GM19240 (cell line): Measurements from ENCODE around the gene ANAPC13.

Source experiments
- DNase-seq: peaks from one replicate; pipeline ENCODE4 v3.0.0; 2011; ENCODE audit warnings: low spot score; ENCODE audit not compliant: insufficient read length

The ANAPC13 gene, protein sequence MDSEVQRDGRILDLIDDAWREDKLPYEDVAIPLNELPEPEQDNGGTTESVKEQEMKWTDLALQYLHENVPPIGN

DNA sequence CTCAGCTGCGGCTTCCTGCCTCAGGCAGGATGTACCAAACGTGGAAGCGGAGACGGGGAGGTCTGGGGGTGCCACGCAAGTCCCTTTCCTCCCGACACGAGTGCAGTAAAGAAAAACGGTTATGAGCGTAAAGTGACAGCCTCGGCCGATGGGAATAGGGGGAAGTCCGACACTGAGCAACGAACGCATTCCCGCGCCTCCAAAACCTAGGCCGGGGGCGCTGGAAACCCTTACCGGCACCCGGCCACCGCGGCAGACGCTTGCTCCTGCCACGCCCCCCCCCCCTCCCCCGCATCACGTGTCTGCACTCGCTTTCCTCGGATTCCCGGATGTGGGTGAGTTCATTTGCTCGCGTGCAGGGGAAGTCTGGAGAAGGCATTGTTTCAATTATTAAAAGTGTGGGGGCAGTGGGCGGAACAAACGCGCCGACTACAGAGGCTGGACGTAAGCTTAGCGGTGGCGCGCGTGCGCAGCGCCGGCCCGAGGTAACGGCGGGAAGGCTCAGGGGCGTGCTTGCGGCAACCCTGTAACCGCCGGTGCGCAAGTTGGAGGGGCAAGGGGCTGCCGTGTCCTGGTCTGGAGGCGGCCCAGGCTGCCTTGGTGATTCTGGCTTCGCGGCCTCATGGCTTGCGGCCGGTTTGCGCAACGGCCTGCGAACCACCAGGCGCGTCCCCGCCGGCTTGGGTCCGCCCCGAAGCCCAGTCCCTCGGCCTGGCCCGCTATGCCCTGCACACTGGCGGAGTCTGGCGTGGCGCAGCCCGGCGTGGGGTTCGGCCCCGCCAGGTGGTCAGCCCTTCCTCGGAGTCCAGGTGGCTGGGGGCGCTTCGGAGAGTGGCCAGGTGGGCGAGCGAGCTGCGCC lies at the start of gene ANAPC13, which contains the start of gene CEP63:
TSS of gene ANAPC13 (minus strand) at position 268 of the 859 bp plus-strand sequence. CDS start 3,081 bp downstream, outside the sequence.
TSS of gene CEP63 (plus strand) at position 340 of the 859 bp plus-strand sequence. CDS start 9,264 bp downstream, outside the sequence.
- DNase-seq, result peak; percentile 67

DNA sequence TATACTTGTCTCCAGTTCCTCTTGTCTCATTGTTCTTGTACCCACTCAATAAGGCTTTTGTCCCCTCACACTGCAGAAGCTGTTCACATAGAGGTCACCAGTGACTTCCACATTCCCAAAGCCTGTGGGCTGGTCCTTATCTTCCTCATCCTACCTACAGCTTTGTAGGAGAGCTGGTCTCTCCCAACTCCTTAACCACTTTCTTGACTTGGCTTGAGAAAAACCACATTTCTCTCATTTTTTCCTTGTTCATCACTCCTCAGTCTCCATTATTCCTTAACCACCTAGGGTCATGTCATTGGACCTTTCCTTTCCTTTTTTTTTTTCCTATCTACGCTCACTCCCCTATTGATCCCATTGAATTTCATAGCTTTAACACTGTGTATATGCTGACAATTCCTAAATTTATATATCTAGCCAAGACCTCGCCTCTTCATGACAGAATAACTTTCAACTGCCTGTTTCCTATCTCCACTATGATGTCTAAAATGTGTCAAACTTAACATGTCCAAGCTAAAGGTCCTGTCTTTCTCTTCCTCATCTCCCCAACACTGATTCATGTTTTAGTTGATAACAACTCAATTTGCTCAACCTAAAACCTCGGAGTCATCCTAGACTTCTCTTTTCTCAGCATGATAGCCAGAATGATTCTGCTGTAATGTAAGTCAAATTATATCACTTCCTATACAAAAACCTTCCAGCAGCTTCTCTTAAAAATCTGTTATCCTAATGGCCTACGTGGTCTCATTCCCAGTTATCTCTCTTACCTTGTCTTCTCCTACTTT lies 49.6 kb upstream of the ANAPC13 start:
- DNase-seq, result no peak

DNA sequence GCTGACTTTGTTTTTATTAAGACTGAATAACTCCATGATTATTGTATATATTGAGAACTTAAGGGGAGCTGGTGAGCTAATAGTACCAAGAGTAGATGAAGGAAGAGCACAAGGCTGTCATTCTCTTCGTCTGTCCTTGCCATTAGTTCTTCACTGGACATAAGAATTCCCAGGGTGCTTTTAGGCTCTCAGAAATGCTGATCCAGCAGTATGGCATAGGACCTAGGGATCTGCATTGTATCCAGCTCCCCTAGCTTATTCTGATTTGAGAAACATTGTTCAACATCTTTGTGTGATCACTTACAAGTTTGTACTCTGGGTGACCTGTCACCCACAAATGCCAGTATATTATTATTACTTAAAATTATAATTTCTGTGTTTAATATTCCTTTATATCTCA lies 47.7 kb upstream of the ANAPC13 start:
- DNase-seq, result no peak

DNA sequence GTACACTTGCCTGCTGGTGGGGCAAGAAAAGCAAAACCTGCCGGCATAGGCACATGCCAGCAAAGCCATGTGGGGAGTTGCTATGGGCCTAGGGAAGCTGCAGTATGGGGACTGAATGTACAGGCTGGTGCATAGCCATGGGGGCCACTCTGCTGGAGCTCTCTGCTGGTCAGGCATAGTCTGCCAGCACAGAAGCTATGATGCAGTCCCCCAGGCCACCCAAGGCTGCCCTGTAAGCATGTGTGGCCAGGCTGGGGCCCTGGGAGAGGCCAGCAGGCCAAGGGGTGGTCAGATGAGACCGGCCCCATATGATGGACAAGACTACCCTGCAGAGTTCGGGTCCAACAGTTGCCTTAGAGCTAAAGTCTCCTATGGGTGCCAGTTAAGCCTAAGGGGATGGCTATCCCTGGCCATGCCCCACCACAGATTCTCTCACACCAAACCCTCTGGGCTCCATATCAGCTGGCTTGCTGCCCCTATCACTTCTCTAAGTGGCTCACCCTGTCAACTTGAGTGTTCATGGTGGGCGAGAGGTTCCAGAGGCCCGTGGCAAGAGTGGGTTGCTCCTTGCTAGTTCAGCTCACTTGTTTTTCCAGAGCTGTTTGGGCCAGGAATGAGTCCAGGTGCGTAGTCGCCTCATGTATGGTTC lies 41.9 kb upstream of the ANAPC13 start:
- DNase-seq, result no peak

DNA sequence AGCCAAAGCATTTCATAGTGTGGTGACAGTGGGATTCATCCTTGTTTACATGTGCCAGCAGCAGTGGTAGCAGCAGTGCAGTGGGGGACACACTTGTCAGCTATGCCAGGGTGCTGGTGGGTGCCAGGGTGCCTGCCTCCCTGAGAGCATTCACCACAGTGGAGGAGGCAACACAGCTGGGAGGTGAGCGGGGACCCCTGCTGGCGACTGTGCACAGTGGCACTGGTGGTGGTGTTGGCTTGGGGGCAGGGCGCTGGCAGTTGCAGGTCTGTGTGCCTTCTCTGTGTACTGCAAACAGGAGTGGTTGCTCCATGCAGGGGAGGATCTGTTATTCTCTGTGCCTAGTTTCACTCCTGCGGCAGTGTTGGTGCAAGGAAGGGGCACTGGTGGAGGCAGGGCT lies 41.3 kb upstream of the ANAPC13 start:
- no peak for DNase-seq

DNA sequence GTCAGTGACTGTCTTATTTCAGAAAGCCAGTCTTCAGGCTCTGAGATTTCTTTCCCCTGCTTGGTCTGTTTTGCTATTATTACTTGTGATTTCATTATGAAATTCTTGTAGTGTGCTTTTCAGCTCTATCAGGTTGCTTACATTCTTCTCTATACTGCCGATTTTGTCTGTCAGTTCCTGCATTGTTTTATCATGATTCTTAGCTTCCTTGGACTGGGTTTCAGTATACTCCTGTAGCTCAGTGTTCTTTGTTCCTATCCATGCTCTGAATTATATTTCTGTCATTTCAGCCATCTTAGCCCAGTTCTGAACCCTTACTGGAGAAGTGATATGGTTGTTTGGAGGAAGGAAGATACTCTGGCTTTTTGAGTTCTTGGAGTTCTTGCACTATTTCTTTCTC lies 40.5 kb upstream of the ANAPC13 start:
- DNase-seq, result no peak

DNA sequence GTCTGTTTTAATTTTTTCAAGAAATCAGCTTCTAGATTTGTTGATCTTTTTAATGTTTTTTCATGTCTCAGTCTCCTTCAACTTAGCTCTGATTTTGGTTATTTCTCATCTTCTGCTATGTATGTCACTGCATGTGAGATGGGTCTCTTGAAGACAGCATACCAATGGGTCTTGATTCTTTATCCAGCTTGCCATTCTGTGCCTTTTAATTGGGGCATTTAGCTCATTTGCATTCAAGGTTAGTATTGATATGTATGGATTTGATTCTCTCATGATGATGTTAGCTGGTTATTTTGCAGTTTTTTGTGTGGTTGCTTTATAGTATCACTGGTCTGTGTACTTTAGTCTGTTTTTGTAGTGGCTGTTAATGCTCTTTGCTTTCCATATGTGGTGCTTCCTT lies 39.5 kb upstream of the ANAPC13 start:
- no peak for DNase-seq

DNA sequence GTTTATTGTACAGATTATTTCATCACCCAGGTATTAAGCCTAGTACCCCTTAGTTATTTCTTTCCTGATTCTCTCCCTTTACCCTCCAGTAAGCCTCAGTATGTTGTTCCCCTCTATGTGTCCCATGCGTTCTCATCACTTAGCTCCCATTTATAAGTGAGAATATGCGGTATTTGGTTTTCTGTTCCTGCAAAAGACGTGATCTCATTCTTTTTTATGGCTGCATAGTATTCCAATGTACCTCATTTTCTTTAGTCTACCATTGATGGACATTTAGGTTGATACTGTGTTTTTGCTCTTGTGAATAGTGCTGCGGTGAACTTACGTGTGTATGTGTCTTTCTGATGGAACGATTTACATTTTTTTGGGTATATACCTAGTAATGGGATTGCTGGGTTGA lies 36.8 kb upstream of the ANAPC13 start:
- DNase-seq, result no peak

DNA sequence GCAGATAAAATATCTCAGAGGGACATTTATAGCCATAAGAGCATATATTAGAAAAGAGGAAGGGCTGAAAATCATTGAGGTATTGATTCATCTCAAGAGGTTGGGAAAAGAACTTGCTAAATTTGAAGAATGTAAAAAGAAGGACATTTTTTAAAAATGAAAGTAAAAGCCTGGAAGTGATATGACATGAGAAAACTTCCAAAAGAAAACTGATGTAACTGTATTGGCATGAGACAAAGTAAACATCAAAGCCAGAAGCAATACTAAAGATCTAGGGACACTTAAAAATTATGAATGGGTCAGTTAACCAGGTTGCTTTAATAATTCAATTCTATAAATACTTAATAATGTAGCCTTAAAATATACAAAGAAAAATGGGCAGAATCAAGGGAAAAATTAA lies 32.0 kb upstream of the ANAPC13 start:
- no peak for DNase-seq

DNA sequence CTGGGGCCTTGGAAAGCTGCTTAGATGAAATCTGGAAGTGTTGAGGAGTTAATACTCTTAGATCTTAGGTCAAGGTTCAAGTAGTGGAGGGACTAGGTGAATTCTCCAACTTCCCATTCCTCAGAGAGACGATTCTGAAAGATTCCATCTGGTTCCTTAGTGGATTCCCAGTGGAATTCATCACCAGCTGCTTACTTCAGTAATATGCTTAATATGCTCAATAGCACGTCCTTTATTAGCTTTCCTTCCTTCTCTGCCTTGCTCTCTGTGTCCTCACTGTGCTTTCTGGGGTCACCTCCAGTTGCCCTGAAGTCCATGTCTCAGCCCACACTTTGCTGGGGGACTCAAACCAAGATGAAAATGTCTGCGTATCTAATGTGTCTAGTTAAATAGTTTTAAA lies 31.1 kb upstream of the ANAPC13 start:
- DNase-seq, result no peak

DNA sequence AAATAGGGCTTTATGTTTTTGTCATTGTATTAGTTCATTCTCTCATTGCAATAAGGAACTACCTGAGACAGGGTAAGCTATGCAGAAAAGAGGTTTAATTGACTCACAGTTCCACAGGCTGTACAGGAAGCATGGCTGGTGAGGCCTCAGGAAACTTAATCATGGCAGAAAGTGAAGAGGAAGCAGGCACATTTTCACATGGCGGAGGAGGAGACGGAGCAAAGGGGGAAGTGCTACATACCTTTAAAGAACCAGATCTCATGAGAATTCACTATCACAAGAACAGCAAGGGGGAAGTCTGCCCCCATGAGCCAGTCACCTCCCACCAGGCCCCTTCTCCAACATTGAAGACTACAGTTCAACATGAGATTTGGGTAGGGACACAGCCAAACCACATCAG lies 25.7 kb upstream of the ANAPC13 start:
- no peak for DNase-seq

DNA sequence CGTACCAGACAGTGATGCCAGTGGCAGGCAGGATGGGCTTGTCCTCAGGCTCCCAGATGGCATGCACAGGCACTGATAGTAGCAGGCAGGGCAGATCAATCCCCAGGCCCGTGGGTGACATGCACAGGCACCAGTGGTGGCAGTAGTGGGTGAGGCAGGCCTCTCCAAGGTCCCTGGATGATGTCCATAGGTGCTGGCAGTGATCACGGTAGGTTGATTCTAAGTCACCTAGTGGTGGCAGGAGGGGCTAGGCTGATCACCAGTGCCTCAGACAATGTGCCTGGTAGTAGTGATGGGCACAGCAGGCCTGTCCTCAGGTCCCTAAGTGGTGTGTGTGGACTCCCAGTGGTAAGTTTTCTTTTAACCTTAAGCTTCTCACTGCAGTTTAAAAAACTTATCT lies 19.7 kb upstream of the ANAPC13 start:
- DNase-seq, result no peak

DNA sequence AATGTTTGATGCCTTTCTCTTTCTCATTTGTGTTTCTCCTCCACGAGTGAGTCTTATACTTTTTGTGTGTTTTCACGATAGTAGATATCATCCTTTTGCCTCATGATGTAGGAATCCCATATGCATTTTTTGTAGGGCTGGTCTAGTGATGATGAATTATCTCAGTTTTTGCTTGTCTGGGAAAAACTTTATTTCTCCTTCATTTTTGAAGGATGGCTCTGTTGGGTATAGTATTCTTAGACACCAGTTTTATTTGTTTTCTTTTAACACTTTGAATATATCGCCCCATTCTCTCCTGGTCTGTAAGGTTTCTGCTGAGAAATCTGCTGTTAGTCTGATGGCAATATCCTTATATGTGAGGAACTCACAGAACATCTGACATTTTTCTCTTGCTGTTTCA lies 18.3 kb upstream of the ANAPC13 start:
- DNase-seq, result no peak

DNA sequence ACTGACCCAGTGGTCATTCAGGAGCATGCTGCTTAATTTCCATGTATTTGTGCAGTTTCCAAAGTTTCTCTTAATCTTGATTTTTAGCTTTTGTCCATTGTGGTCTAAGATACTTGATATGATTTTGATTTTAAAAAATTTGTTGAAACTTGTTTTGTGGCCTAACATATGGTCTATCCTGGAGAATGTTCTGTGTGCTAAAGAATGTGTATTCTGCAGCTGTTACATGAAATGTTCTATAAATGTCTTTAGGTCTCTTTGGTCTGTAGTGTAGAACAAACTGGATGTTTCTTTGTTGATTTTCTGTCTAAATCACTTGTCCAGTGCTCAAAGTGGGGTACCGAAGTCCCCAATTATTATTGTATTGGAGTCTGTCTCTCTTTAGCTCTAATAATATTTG lies 17.5 kb upstream of the ANAPC13 start:
- no peak for DNase-seq

DNA sequence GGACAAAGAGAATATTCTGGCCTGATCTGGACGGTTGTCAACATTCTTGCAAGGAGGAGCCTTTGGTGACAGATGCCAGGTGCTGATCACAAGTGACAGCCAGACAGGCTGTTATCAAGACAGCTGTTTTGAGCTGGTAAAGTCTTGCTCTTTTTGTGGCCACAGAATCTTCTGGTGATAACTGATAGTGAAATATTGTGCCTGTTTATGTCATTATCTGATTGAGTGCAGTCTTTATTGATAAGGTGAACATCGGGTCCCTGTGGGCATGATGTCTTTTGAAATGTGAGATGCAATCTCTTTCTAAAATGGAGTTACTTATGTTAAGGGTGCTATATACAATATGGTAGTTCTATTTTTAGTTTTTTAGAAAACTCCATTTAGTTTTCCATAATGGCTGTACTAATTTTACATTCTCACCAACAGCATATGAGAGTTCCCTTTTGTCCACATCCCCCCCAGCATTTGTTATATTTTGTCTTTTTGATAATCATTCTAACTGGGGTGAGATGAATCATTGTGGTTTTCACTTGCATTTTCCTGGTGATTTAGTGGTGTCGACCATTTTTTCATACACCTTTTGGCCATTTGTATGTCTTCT lies 10.8 kb upstream of the ANAPC13 start:
- no peak for DNase-seq

DNA sequence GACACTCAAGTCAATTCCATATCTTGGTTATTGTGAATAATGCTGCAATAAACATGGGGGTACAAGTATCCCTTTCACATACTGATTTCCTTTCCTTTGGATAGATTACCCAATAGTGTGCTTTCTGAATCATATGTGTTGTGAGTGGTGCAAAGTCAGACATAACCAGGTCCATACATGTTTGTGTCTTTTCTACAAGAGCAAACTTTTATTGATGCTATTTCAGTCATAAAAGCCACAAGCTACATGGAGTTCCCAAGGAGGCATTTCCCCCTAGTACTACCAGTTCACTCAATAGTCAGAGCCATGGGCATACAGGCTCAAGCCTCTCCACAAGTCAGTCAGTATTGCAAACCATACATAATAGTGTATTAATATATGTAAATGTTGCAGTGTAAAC lies 10.2 kb upstream of the ANAPC13 start:
- no peak for DNase-seq

DNA sequence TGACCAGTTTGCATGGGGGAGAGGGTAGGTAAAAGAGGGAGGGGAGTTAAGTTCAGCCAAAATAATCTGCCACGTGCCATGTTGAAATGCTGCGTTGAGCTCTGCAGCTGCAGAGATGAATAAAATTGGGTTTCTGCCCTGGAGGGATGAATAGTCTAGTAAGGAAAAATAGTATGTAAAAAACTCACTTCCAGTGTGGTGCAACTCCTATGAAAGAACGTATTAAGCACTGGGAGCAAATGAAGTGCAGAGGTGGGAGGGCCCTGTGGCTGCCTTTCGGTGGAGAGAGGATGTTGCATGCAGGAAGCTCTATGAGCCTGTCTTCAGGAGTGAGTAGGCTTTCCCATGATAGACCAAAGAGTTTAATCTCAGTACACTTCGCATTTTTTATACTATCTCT lies 8.7 kb upstream of the ANAPC13 start:
- no peak for DNase-seq

DNA sequence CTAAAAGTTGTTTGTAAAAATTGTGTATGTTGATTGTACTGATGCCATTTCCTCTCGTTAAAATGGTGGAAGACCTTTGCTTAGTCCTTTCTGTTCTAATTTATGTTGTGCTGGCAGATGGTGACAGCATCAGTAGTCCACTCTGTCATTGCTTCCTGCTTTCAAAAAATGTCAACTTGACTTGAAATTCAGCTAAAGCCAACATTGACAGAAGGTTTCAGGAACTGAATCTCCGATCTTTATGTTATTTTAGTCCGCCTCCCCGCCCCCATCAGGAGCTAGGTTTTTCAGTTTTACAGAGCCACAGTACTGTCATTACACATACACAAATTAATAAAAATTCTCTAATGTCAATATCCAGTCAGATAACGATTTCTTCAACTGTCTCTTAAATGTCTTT lies 1.6 kb upstream of the ANAPC13 start:
- DNase-seq, result no peak

DNA sequence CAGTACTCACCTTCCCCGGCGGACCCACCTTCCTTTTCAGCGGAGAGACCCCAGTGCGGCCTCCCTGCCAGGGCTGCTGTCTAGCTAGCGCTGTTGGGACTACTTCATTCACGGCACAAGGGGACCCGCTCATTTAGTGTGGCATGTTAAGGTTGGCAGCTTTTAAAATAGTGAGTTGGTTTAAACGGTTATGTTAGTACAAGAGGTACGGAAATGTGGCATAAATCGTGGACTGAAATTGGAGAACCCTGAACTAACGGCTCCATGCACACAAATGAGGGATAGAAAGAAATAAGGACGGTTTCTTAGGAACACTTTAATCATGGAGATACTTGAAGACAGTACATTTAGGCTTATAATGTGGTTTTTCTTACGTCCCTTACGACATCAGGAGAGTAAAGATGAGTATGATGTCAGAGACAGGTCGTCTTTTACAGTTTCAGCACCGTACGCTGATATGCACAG lies 824 bp upstream of the ANAPC13 start:
- DNase-seq, result no peak

DNA sequence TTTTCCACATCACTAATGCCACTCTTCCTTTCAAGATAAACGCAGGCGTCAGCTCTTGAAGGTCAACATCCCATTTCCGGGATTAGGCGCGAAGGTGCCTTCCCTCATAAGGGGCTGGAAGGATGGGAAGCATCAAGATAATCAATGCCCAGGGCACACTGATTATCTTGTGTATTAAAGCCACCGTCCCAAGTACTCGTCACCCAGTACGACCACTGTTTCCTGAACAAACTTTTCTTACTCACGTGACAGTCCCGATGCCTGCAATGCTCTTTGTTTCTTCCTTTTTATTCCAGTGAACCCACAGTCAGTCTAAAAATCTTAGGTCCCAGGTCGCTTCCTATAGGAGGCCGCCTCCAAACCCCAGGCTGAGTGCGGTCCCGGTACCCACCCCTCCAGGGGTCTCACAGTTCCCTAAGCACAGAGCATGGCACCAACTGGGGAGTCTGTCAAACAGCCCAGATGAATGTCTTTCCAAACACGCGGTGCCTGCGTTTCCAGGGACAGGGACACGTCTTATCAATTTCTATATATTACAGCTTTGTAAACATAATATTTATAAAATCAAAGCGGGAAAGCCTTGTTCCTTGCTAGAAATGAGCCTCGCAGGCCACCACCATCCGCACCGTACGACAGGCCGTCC lies 589 bp downstream of the ANAPC13 start:
- no peak for DNase-seq
